HG02938 (cell line): ENCODE results near the gene TMEM131L.
"Not testable (repeated sequence)": the region's sequence is repeated elsewhere in the genome, so short reads cannot be mapped to it uniquely, and the experiment has no call there.

Source experiments
- ATAC-seq: cut with Tn5 transposase; IDR thresholded peaks from one replicate; pipeline ENCODE4 v1.9.1; 2021; ENCODE audit warnings: mild to moderate bottlenecking, moderate library complexity; ENCODE audit not compliant: unreplicated experiment

TMEM131L gene

DNA sequence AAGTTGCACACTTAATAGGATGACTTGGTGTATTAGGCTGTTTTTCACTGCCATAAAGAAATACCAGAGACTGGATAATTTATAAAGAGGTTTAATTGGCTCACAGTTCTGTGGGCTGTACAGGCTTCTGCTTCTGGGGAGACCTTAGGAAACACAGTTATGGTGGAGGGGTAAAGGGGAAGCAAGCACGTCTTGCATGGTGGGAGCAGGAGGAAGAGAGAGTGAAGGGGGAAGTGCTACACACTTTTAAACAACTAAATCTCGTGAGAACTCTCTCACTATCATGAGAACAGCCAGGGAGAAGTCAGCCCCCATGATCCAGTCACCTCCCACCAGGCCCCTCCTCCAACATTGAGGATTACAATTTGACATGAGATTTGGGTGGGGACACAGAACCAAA lies 142.9 kb downstream of the TMEM131L start:
- not testable (repeated sequence) for ATAC-seq

DNA sequence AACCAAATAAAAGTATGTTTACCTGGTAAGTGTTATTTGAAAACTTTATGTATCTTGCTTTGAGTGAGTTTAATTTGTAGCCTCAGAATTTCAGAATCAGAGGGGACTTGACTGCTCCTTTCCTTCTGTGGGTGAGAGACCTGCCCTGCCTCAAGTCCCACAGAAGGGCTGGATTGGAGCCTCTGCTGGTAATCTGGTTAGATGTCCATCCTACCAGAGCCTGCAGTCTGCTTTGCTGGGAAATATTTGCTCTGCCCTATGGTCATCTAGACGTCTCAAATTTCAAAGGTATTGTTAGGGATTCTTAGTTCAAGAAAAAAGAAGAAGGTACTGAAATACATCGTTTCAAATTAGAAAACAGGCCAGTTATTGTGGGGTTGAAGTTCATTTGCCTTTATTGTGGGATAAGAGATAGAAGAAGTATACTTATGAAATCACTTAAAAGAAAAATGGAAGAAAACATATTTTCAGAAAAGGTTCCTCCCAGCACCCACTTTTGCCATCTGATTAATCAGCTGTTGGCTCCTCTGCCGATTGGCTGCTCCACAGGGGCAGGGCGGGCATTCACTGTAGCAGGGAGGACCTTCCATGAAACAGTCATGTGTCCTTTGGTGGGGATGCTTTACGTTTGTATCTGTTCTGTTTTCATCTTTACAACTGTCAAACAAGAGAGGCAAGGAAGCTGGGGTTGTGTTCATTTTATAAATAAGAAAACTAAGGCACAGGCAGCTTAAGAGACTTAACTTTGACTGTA lies 144.6 kb downstream of the TMEM131L start:
- ATAC-seq, result no peak

DNA sequence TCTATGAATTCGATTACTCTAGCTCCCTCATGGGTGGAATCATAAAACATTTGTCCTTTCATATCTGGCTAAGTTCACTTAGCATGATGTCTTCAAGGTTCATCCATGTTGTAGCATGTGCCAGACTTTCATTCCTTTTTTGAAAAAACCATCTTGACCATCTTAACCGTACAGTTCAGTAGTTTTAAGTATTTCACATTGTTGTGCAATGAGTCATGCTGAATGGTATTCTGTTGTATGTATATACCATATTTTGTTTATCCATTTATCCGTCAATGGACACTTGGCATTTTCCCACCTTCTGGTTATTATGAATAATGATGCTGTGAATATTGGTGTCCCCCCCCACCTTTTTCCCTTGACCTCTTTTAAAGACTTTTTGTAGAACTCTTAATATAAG lies 145.5 kb downstream of the TMEM131L start:
- ATAC-seq, result no peak

DNA sequence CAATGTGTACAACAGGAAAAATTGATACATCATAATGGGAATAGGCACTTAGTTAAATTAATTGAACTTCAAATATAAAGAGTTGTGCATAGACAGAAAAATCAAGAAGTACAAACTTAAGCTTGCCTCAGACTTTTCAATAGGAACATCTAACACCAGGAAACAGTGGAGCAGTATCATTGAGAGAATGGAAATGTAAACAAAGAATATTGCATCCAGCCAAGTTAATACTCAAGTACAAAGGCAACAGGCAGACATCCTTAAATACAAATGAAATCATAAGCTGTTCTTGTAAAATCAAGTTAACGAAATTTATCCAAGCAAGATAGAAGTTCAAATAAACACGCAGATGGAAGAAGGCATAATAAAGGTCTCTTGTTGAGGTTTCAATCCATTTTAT lies 146.7 kb downstream of the TMEM131L start:
- ATAC-seq, result no peak

DNA sequence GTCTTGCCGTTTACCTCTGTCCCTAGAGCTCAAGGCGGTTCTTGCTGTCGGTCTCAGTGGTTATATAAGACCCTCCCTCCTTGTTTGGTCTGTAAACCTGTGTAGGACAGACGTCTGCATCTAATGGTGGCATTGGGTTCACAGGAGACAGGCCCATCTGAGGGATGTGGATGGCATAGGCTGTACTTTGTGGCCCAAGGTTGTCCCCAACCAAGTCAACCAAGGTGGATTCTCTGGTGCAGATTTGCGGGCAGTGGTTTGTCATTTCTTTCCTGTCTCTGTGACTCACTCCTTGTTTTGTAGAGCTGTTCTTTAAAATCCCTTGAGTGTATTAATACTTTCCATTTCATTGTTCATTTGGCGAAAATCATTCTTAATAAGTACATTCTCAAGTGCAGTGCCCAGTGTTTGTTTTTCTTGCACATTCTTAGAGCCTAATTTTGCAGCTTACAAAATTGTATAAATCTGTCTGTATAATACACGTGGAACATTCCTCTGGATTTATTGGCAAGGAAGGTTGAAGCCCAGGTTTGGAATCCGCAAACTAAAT lies 149.9 kb downstream of the TMEM131L start:
- no peak for ATAC-seq

DNA sequence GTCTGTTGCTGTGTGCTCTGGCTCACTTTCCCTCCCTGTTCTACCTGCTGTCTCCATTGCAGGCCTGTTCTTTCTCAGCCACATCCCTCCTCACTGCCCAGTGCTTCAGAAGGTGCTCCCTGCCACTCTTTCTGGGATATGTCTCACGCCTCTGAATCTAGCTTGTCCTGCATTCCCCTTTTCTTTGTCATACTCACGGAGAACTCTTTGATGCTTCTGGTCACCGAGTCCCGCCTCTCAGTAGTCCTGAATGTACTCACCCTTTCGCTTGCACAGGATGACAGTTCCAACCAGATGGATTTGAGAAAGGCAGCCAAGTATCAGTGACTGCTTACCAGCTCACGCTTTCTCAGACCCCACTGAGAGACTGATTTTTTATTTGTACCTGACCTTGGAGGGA lies 152.7 kb downstream of the TMEM131L start:
- no peak for ATAC-seq

DNA sequence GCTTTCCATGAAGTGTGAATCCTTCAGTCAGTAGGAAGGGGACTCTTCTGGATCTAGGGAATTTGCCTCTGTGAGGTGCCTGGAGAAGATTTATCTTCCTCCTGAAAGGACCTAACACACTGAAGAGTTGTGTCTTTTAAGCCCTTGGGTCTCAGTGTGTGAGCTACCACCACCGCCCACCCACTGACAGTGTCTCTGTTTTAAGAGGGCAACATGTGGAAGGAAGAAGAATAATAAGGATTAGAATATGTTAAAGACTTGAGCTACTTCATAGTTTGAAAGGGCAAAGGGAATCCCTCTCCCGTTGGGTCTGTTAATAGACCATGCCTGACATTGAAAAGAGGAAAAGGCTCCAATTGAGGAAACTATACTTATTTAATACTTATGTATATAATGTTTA lies 153.7 kb downstream of the TMEM131L start:
- no peak for ATAC-seq

DNA sequence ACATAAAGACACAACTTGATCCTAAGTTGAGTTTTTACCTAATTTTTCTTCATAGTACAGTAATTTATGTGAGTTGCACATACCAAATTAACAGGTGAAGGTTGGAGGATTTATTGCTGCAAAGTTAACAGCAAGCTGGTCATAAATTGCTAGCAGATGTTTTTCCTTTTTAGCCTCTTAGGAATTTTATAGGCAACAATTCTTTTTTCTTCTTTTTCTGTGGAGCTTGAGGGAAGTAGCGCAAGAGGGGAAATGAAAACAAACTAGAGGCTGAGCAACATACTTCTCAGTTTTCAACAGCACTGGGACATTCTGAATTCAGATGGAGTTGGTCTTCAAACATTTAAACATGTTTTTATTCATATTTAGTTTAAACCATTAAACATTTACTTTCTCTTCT lies 154.2 kb downstream of the TMEM131L start:
- no peak for ATAC-seq

DNA sequence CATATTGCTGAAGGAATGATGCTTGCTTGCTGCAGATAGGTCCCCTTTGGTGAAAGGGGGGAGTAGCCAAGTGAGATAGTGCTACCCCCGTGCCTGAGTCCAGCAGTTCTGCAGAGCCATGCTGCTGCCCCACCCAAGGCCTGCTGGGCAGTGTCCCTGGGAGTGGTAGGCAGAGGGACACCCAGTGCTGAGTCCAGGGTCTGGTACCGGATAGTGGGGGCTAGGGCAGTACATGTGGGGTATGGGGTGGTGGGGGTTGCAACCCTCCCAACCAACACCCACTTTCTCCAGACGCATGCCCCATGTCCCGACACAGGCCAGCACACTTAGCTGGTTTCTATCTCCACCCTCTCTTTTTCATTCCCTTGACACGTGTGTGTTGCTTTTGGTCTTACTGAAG lies 155.9 kb downstream of the TMEM131L start:
- ATAC-seq, result no peak

DNA sequence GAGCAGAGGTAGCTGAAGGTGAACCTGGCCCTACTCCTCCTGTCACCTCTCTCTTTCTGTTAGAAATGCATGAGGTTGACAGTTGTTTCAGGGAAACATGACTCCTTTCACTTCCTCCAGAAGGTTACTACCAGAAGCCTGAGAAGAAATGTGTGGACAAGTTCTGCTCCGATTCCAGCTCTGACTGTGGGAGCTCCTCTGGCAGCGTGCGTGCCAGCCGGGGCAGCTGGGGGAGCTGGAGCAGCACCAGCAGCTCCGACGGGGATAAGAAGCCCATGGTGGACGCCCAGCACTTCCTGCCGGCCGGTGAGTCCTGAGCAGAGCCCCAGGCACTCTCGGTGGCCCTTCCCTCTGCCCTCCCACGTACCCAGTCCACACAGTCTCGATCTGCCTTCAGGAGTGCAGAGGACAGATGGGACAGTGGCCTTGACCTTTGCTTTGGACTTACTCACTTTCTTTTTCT lies 156.6 kb downstream of the TMEM131L start:
- no peak for ATAC-seq

DNA sequence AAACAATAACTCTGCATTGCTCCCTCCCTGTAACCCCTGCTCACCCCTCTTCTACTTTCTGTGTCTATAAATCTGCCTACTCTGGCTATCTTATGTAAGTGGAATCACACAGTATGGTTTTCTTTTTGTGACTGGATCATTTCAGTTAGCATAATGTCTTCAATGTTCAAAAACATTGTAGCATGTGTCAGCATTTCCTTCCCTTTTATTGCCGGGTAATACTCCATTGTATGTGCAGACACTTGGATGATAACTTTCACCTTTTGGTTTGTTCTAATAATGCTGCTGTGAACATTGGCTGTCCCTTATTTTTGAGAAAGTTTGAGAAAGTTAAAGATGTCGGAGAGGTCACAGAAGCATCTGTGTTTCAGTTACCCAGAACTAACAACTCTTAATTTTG lies 157.3 kb downstream of the TMEM131L start:
- ATAC-seq, result no peak

DNA sequence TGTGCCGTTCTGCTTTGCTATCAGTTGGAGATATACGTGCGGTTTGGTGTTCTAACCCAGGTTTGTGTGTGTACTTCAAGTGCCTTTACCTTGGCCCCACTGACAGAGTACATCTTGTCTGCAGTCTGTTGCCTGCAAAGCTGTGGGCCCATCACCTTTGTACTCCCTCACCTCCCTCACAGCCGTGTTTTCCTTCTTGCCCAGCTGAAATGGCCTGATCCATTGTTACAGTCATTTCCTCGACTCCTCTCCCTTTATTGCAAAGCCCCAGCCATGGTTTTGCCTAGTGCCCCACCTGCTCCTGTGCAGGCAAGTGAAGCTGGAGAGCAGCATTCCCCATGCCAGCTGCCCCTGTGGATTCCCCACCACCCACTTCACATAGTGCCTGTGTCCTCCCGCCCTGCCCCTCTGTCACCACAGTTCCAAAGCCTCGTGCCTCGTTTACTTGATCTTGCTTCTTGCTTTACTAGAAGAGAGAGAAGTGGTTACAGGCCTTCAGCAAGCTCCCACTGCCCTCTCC lies 162.7 kb downstream of the TMEM131L start:
- no peak for ATAC-seq

DNA sequence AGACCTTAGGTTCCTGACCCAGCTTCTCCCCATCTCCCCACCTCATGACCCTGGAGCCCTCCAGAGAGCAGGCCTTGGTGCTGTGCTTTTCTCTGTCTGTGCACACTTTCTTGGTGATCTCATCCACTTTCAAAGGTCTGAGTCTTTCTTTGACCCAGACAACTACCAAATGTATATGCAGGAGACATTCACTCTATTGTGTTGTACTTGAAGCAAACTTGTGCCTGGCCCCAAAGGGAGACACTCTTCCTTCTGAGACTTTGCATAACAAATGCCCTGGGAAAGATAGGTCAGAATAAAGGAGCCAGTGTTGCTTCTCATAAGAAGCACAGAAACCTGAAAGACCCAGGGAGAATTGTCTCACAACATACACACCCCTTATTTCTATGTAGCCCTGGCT lies 163.6 kb downstream of the TMEM131L start:
- ATAC-seq, result no peak

DNA sequence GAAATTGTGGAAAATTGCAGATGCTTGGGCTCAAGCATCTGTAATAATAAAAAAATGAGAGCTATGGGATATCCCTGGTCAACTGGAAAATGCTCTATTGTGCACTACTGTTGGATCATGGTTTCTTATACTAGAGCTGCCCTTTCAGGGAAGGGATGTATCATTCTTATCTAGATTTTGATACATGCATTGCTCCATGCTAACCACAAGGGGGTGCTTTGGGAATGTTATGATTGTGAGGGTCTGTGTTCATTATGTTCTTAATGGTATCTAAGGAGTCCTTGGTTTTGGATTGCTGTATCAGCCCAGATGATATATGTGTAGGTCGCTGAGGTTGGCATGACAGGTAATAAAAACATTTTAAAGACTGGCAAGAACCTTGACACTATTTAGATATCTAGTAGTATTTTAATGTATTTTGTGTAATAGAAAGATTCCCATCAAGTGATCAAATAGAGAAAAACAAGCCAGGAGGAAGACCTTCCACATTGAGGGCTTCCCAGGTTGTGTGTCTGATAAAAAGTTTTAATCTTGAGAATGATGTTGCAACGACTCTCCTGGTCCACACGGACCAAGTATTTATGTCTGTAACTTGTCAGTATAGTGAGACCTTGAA lies 168.7 kb downstream of the TMEM131L start:
- ATAC-seq, result no peak

DNA sequence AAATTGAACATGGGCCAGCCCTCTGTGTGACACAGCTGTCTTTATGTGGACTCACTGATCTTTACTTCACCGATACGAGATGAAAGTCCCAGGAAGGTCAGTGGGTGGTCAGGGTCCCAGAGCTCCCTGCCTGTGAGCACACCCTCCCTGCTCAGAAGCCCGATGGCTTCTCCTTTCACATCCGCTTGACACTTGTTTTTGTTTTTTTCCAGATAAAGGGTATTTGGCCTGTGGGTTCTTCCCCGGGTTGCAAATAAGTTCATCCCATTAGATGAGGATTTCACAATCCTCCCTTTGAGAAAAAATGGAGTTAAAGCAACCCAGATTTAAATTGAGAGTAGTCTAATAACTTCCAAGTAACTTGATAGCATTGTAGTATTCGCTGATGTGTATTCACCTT lies 169.7 kb downstream of the TMEM131L start:
- no peak for ATAC-seq

DNA sequence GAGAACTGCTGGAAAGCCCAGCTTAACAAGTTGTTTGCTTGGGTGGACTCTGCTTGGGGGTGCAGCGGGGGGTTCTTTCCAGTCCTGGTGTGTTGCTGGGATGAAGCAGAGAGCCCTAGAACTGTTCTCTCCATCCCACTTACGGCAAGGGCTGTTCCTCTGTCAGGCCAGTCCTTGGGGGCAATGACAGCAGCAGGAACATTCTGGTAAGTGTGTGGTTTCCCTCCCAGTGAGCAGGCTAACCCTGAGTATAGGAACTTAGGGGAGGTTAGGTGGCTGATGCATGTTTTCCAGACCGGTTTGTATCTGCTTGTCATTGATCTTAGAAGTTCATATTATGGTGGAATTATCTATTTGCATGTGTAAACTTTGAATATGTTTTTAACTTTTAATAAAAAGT lies 171.0 kb downstream of the TMEM131L start:
- ATAC-seq, result no peak

DNA sequence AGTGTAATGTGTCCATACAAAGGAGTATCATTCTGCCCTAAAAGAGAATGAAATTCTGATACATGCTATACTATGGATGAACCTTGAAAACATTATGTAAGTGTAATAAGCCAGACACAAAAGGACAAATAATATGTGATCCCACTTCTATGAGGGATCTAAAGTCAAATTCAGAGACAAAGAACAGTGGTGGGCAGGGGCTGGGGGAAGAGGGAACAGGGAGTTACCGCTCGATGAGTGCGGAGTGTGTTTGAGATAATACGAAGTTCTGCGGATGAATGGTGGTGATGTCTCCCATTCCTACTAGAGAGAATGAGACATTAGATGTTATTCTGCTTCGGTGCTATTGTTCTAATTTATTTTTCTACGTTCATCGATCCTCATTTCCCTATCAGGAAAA lies 171.9 kb downstream of the TMEM131L start:
- ATAC-seq, result no peak

DNA sequence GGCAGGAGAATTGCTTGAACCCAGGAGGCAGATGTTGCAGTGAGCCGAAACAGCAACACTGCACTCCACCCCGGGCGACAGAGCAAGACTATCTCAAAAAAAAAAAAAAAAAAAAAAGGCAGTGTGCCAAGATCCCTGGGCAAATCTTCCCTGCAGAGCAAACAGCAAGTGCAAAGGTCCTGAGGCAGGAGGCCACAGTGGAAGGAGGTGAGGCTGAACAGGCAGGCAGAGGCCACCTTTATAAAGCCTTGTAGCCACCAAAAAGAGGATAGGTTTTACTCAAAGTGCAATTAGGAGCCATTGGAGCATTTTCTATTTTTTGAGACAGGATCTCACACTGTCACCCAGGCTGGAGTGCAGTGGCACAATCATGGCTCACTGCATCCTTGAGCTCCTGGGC lies 172.8 kb downstream of the TMEM131L start:
- no peak for ATAC-seq

DNA sequence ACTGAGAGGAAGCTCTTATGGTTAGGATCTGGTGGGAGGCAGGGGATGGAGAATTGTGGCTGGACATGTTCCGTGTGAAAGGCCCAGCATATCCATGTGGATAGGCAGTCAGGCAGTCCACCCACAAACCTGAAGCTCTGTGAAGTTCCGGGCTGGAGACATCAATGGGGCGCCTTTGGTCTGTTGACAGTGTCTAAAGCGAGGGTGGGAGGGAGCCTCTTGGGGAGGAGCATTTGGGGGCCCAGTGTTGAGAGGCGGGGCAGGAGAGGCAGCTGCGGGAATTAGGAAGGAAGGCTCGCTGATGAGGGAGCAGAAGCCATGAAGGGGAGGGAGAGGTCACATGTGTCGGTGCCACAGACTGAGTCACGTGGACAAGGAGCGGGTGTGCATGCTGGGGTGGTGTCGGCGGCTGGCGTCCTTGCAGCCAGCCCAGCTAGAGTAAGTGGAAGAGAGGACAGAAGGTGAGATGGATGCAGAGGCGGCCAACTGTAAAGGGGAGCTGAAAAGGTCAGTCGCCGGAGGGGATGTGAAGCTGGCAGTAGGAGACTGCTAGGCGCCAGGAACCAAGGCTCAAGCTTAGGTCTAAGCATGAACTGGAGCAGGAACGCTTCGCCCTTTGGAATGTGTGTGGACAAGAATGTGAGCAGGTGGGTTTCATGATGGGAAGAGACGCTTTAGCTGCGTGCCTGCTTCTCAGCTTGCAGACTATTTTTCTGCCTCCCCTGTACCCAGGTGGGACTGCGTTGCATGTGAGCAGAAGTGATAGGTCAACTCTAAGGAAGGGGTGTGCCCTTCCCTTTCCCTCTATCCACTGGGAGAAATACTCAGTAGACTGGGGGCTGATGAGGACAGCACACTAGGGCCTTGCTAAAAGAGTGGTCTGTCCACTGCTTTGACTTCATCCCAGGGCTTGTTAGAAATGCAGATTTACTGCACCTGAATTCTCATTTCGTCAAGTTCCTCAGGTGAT lies 174.0 kb downstream of the TMEM131L start:
- ATAC-seq, result no peak

DNA sequence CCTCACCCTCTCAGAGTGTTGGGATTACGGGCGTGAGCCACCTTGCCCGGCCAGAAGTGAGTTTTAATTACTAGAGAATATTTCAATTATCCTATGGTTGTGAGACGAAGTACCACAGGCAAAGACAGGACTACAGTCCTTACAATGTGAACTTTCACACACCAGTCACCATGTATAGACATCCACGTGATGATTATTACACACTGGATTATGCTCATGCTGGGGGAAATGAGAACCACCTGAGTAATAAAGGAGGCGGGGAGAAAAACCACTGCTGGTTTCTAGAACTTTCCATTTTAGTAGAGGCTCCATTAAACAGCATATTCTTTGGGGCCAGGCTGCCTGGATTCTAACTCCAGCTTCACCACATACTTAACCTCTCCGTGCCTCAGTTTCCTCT lies 175.4 kb downstream of the TMEM131L start:
- ATAC-seq, result no peak
